22Rv1 (cell line): Measurements from ENCODE around the gene OCA2.

Experiments used
- CTCF ChIP-seq: fragments of 450-650 bp; IDR thresholded peaks from 2 replicates; pipeline ENCODE4 v1.5.1; 2017; ENCODE audit warnings: mild to moderate bottlenecking
- ZFX ChIP-seq: fragments of 450-650 bp; IDR thresholded peaks from 2 replicates; pipeline ENCODE4 v1.6.1; 2017; ENCODE audit warnings: antibody characterized with exemption, borderline replicate concordance

DNA sequence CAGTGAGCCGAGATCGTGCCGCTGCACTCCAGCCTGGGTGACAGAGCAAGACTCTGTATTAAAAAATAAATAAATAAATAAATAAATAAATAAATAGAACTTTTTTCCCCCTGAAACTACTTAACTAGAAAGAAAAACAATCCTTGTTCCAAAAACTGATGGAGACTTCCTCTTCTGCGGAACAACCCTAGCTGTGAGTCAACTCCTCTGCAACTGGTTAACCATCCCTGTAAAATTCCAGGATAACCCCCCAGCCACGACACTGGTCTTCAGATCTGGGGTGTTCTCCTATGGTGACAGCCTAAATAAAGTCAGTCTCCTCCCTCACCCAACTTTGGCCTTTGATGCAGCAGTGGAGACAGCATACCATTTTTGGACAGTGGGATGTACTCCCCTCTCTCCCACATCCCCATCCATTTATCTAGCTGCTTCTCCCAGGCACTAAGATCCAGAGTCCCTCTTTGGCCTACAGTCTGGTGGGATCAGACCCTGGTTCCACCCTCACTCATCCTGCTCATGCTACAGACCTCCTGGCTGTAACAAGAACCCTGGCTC is 352.6 kb downstream of the OCA2 start:
- TF ChIP-seq CTCF: no peak
- TF ChIP-seq ZFX: no peak
